GM23248 (cell line): ENCODE results near the gene KIAA0586. TPM values are rescaled to one million over a fixed set of nuclear protein-coding genes. Genes with fewer than 3 reads are reported as not detected.

Experiments
- DNase-seq: peaks from one replicate; pipeline ENCODE4 v3.0.0-alpha.2; 2015
- H2AFZ ChIP-seq: fragments of 200-600 bp; sonication (generic); 2 replicates; pipeline ENCODE4 v1.6.1; 2016; ENCODE audit warnings: antibody characterized with exemption
- H3F3A ChIP-seq: fragments of 200-600 bp; sonication (generic); 2 replicates; pipeline ENCODE4 v1.6.1; 2016; ENCODE audit warnings: mild to moderate bottlenecking, antibody characterized with exemption, mixed run types; ENCODE audit not compliant: insufficient read depth
- H3K27ac ChIP-seq: fragments of 200-600 bp; sonication (generic); 2 replicates; pipeline ENCODE4 v1.5.1; 2016; ENCODE audit warnings: mild to moderate bottlenecking
- H3K27me3 ChIP-seq: fragments of 200-600 bp; sonication (generic); replicated peaks from 2 replicates; pipeline ENCODE4 v1.6.1; 2016; ENCODE audit warnings: mild to moderate bottlenecking; ENCODE audit not compliant: insufficient read depth
- H3K36me3 ChIP-seq: fragments of 200-600 bp; sonication (generic); 2 replicates; pipeline ENCODE4 v1.6.1; 2016; ENCODE audit warnings: low read depth, mild to moderate bottlenecking
- H3K4me1 ChIP-seq: fragments of 200-600 bp; sonication (generic); 2 replicates; pipeline ENCODE4 v1.6.1; 2016; ENCODE audit warnings: mild to moderate bottlenecking; ENCODE audit not compliant: insufficient read depth
- H3K4me2 ChIP-seq: fragments of 200-600 bp; sonication (generic); one replicate; pipeline ENCODE4 v1.6.1; 2016; ENCODE audit warnings: mild to moderate bottlenecking; ENCODE audit not compliant: unreplicated experiment
- H3K4me3 ChIP-seq: fragments of 200-600 bp; sonication (generic); 2 replicates; pipeline ENCODE4 v1.5.1; 2016; ENCODE audit warnings: mild to moderate bottlenecking
- H3K79me2 ChIP-seq: fragments of 200-600 bp; sonication (generic); 2 replicates; pipeline ENCODE4 v1.6.1; 2016; ENCODE audit warnings: mild to moderate bottlenecking; ENCODE audit not compliant: insufficient read depth
- H3K9ac ChIP-seq: fragments of 200-600 bp; sonication (generic); 2 replicates; pipeline ENCODE4 v1.6.1; 2016; ENCODE audit warnings: mild to moderate bottlenecking
- H3K9me2 ChIP-seq: fragments of 200-600 bp; sonication (generic); 2 replicates; pipeline ENCODE4 v1.6.1; 2016; ENCODE audit warnings: mixed run types, mild to moderate bottlenecking, moderate library complexity; ENCODE audit not compliant: insufficient read depth
- H3K9me3 ChIP-seq: fragments of 200-600 bp; sonication (generic); one replicate; pipeline ENCODE4 v1.6.1; 2017; ENCODE audit warnings: low read depth
- H4K20me1 ChIP-seq: fragments of 200-600 bp; sonication (generic); 2 replicates; pipeline ENCODE4 v1.6.0; 2016; ENCODE audit not compliant: insufficient read depth
- EZH2 ChIP-seq: fragments of 200-600 bp; sonication (generic); IDR thresholded peaks from 2 replicates; pipeline ENCODE4 v1.6.1; 2018; ENCODE audit warnings: antibody characterized with exemption, mild to moderate bottlenecking; ENCODE audit not compliant: insufficient read depth, poor library complexity, severe bottlenecking
- EZH2phosphoT487 ChIP-seq: fragments of 200-600 bp; sonication (generic); IDR thresholded peaks from 2 replicates; pipeline ENCODE4 v1.6.1; 2018; ENCODE audit warnings: antibody characterized with exemption, moderate library complexity, mild to moderate bottlenecking, low read depth; ENCODE audit not compliant: insufficient read depth
- WGBS, 2 experiments: methylation state at CpG; one replicate each; pipeline ENCODE4 v1.1.6; 2015 to 2017; ENCODE audit warnings: low lambda C conversion rate in 2 of 2, low coverage in 1 of 2; ENCODE audit errors: missing lambda C conversion rate in 2 of 2; 5-methylcytosine and 5-hydroxymethylcytosine counted together
- in situ Hi-C: fragments of 300-500 bp; cut with MboI; formaldehyde crosslinking; loops from 2 replicates; pipeline ENCODE4 v1.15.0; 2020
- polyA plus RNA-seq: library from polyadenylated mRNA; unstranded; fragments of >200 nt; fragmentation: Nextera tagmentation; extraction: Ambion mirVana; gene quantifications from 2 replicates; pipeline ENCODE4 v1.2.1, GENCODE V29; 2016
- total RNA-seq: library from RNA; depleted of rRNA; stranded (reverse); fragments of >200 nt; shearing (Covaris generic); gene quantifications from 2 replicates; pipeline ENCODE4 v1.2.3, GENCODE V29; 2014

KIAA0586 gene
- total and polyA plus RNA-seq, 2 experiments from 2014 or later = 10.5 to 16.8 TPM

DNA sequence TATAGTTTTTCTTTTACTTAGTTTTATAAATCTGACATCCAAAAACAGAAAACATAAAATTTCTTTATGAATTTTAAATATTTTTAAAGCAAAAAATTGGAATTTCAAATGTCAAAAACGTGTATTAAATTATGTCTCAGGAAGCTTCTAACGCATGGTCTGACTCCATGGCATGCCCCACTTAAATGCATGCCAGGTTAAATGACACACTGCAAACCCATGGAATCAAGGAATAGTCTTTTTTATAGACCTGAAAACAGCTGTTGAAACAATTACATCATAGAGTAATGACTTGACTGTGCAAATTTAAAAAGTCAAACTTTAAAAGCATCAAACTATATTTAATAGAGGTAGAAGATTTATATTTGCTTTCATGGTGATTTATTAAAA lies 114.1 kb downstream of the KIAA0586 start:
- Histone ChIP-seq H3K27me3 (no peaks in the 10 kb centered on the region), H4K20me1 (no peaks in the 10 kb centered on the region), H3K9me2 (no peaks in the 10 kb centered on the region), H3K4me1 (peaks cover 11% of the 10 kb centered on the region; the same call in 1 of the 2 replicates), H3F3A (no peaks in the 10 kb centered on the region), H3K27ac (no peak overlapping the region), H2AFZ (no peak overlapping the region), H3K4me2 (no peak overlapping the region), H3K79me2 (no peaks in the 10 kb centered on the region), H3K9me3 (no peaks in the 10 kb centered on the region), H3K36me3 (no peaks in the 10 kb centered on the region), H3K4me3 (no peak overlapping the region), H3K9ac (no peak overlapping the region)
- WGBS, 2 experiments = 93% methylated on average over 2 of the region's 2 CpGs
- TF ChIP-seq EZH2 (no peak), EZH2phosphoT487 (no peak)
- in situ Hi-C loops = no loop called here
- DNase-seq = no peak

DNA sequence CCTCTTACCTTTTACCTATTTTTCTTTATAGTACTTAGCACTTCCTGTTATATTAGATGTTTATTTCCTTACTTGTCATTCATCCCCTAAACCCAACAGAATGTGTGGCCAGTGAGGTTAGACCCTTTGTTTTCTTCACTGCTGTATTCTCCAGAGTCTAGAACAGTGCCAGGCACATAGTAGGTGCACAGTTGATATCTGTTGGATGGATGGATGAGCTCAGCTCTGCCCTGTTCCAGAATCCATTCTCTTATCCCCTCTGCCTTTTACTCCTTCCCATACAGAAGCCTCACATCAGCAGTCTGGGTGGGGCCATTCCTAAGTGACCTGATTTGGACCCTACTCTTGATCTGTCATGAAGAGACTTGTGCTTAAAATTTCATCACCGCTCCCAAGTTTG lies 115.7 kb downstream of the KIAA0586 start:
- no peaks in the 10 kb centered on the region for H3K27me3 ChIP-seq
- in situ Hi-C loops = no loop called here
- 96 to 100% methylated on average over 1 of the region's 1 CpG for WGBS, 2 experiments
- H3K79me2 ChIP-seq = no peaks in the 10 kb centered on the region
- H3K9me2 ChIP-seq = no peaks in the 10 kb centered on the region
- DNase-seq = no peak
- H3K9me3 ChIP-seq = no peaks in the 10 kb centered on the region
- H3K9ac ChIP-seq = no peak overlapping the region
- no peak for TF ChIP-seq EZH2phosphoT487
- TF ChIP-seq EZH2 = no peak
- H4K20me1 ChIP-seq = no peaks in the 10 kb centered on the region
- H3K36me3 ChIP-seq = no peaks in the 10 kb centered on the region
- peaks cover 11% of the 10 kb centered on the region; the same call in 1 of the 2 replicates for H3K4me1 ChIP-seq
- H3F3A ChIP-seq = no peaks in the 10 kb centered on the region
- no peak overlapping the region for H3K4me3 ChIP-seq
- H3K27ac ChIP-seq = no peak overlapping the region
- H2AFZ ChIP-seq = no peak overlapping the region
- H3K4me2 ChIP-seq = no peak overlapping the region

DNA sequence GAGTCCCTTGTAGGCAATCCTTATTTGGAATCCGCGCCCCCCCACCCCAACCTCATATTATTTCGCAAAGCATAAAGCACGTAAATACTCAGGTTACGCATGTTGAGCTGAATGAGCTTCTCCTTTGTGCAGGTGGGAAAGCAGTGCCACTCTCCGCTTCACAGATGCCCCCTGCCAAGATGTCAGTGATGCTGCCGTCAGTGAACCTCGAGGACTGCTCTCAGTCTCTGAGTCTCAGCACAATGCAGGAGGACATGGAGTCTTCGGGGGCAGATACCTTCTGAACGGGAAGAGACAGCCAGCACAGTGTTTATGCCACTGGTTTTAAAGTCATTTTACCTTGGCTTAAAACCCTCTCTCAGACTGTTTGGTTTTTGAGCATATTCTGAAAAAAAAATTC lies 120.1 kb downstream of the KIAA0586 start:
- Histone ChIP-seq H3K27ac (no peak overlapping the region), H3K9ac (no peak overlapping the region), H3K4me1 (no peaks in the 10 kb centered on the region), H3F3A (no peaks in the 10 kb centered on the region), H3K4me2 (no peak overlapping the region), H2AFZ (no peak overlapping the region), H4K20me1 (no peaks in the 10 kb centered on the region), H3K4me3 (no peak overlapping the region), H3K9me3 (no peaks in the 10 kb centered on the region), H3K36me3 (no peaks in the 10 kb centered on the region), H3K9me2 (no peaks in the 10 kb centered on the region), H3K27me3 (no peaks in the 10 kb centered on the region), H3K79me2 (no peaks in the 10 kb centered on the region)
- in situ Hi-C loops = no loop called here
- no peak for DNase-seq
- TF ChIP-seq EZH2 (no peak), EZH2phosphoT487 (no peak)
- 96 to 97% methylated on average over 10 of the region's 10 CpGs for WGBS, 2 experiments

DNA sequence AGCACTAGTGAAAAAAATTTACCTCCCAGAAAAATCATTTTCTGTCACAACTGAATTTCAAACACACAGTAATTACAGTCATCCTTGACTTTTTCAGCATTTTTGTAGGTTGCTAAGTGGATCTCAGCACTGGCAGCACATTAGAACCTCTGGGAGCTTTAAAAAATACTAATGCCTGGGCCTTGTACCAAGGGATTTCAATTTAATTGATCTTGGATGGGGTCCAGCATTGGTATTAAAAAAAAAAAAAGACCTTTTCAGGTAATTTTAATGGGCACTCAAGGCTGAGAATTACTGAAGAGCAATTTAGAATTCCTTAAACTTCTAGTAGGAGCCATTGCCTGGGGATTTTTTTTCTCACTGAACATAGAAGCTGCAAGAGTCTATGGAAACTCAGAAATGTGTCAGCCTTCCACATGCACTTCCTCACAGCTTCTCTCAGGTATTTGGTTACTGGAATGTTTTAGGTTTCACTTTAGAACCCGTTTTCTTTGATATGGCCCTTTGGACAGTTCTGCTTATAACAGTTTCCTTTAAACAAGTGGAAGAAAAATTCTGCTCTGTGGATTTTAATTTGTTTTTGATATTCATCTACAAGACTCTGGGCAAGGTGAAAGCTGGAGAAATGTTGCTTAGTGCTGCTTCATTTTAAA lies 121.7 kb downstream of the KIAA0586 start:
- H2AFZ ChIP-seq = no peak overlapping the region
- 88 to 95% methylated on average over 1 of the region's 1 CpG for WGBS, 2 experiments
- H3K79me2 ChIP-seq = no peaks in the 10 kb centered on the region
- H3K9ac ChIP-seq = no peak overlapping the region
- H3K4me2 ChIP-seq = no peak overlapping the region
- H3K27ac ChIP-seq = no peak overlapping the region
- no peaks in the 10 kb centered on the region for H3K36me3 ChIP-seq
- no peak overlapping the region for H3K4me3 ChIP-seq
- no peak for DNase-seq
- no peaks in the 10 kb centered on the region for H4K20me1 ChIP-seq
- H3K9me2 ChIP-seq = no peaks in the 10 kb centered on the region
- no peaks in the 10 kb centered on the region for H3K4me1 ChIP-seq
- in situ Hi-C loops = no loop called here
- TF ChIP-seq EZH2phosphoT487 = no peak
- TF ChIP-seq EZH2 = no peak
- H3F3A ChIP-seq = no peaks in the 10 kb centered on the region
- H3K9me3 ChIP-seq = no peaks in the 10 kb centered on the region
- H3K27me3 ChIP-seq = no peaks in the 10 kb centered on the region

DNA sequence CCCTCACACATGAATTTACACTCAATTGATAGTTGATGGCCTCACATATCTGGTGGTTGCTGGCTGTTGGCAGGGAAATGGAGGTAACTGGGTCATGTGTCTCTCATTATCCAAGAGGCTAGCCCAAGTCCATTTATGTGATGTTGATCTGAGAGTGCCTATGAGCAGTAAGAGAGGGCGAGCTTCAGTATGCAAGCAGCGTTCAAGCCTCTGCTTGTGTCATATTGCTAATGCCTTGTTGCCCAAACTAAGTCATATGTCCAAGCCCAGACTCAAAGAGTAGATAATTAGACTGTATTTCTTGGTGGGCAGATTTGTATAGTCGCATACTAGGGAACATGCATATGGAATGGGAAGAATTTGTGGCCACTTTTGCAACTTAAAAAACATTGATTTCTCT lies 126.4 kb downstream of the KIAA0586 start:
- Histone ChIP-seq H4K20me1 (no peaks in the 10 kb centered on the region), H3K4me2 (no peak overlapping the region), H3K9ac (no peak overlapping the region), H3K79me2 (no peaks in the 10 kb centered on the region), H3K9me3 (no peaks in the 10 kb centered on the region), H3K4me3 (no peak overlapping the region), H3K36me3 (no peaks in the 10 kb centered on the region), H3K27me3 (no peaks in the 10 kb centered on the region), H3K9me2 (no peaks in the 10 kb centered on the region), H3K27ac (no peak overlapping the region), H2AFZ (no peak overlapping the region), H3K4me1 (no peaks in the 10 kb centered on the region), H3F3A (no peaks in the 10 kb centered on the region)
- no peak for DNase-seq
- no peak for TF ChIP-seq EZH2phosphoT487
- no peak for TF ChIP-seq EZH2
- in situ Hi-C loops = no loop called here
- 94 to 100% methylated on average over 3 of the region's 3 CpGs for WGBS, 2 experiments
